ENCODE data around the gene MYH9.
"Not testable (repeated sequence)": the region's sequence is repeated elsewhere in the genome, so short reads cannot be mapped to it uniquely, and the experiment has no call there.

Gene MYH9

DNA sequence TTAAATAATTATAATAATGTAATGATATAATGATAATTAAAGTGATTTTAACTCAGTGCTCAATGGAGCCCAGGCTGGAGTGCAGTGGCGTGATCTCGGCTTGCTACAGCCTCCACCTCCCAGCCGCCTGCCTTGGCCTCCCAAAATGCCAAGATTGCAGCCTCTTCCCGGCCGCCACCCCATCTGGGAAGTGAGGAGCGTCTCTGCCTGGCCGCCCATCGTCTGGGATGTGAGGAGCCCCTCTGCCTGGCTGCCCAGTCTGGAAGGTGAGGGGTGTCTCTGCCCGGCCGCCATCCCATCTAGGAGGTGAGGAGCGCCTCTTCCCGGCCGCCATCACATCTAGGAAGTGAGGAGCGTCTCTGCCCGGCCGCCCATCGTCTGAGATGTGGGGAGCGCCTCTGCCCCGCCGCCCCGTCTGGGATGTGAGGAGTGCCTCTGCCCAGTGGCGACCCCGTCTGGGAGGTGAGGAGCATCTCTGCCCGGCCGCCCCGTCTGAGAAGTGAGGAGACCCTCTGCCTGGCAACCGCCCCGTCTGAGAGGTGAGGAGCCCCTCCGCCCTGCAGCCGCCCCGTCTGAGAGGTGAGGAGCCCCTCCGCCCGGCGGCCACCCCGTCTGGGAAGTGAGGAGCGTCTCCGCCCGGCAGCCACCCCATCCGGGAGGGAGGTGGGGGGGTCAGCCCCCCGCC lies 97.2 kb downstream of the MYH9 start:
- H3K4me3 ChIP-seq (ENCODE audit: low read depth in 1 of 2, low read length in 2 of 2); H3K9me3 ChIP-seq (ENCODE audit: low read length); H3K27me3 ChIP-seq (ENCODE audit: control insufficient read depth in 1 of 2, insufficient read depth in 2 of 2, low read length in 2 of 2); H3K27ac ChIP-seq (ENCODE audit: low read depth, low read length); H3K9ac ChIP-seq (ENCODE audit: low read length): not testable (repeated sequence)
- Histone ChIP-seq H3K4me1 (ENCODE audit: insufficient read depth, low read length) (peaks cover 28% of the 10 kb centered on the region), H3K36me3 (ENCODE audit: insufficient read depth, low read length) (peaks cover 82% of the 10 kb centered on the region)

DNA sequence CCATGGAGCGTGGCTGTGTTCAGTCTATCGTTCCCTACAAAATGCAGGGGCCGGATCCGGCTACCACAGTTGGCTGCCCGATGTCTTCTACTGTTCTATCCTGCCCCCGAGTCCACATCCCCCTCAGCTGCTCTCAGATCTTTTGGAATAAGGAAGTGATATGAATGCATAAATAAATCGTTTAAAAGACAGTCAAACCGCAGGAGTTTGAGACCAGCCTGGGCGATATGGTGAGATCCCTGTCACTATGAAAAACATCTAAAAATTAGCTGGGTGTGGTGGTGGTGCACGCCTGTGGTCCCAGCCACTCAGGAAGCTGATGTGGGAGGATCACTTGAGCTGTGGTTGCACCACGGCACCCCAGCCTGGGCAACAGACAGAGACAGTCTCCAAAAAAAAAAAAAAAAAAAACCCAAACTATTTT lies 97.8 kb downstream of the MYH9 start:
- Histone ChIP-seq H3K36me3 (ENCODE audit: insufficient read depth, low read length) (peaks cover 82% of the 10 kb centered on the region), H3K4me1 (ENCODE audit: insufficient read depth, low read length) (peaks cover 34% of the 10 kb centered on the region)
- H3K9ac ChIP-seq (ENCODE audit: low read length); H3K27me3 ChIP-seq (ENCODE audit: control insufficient read depth in 1 of 2, insufficient read depth in 2 of 2, low read length in 2 of 2); H3K27ac ChIP-seq (ENCODE audit: low read depth, low read length); H3K9me3 ChIP-seq (ENCODE audit: low read length); H3K4me3 ChIP-seq (ENCODE audit: low read depth in 1 of 2, low read length in 2 of 2): not testable (repeated sequence)

DNA sequence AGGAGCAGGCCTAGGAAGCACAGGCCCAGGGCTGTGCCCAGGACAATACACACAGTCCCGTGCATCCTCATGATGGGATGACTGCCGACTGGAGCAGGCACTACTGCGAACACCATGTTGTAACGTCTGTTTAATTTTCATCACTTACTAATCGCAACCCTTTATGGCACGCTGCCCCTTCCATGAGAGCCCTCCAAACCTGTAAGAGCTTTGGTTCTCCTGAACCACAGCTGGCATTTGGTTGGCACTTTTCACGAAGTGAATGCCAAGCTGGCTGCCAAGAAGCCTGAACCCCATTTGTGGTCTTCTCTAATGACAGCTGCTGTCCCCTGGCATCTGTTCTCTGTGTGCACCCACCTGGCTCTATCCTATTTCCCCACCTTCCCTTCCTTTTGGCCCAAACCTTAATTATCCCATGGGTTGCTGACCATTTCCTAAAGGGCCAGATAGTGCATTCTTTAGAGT lies 98.3 kb downstream of the MYH9 start:
- H3K27me3 ChIP-seq (ENCODE audit: control insufficient read depth in 1 of 2, insufficient read depth in 2 of 2, low read length in 2 of 2): no peaks in the 10 kb centered on the region
- no peak overlapping the region for H3K4me3 ChIP-seq (ENCODE audit: low read depth in 1 of 2, low read length in 2 of 2)
- peak overlapping the region; percentile 31 for H3K27ac ChIP-seq (ENCODE audit: low read depth, low read length)
- H3K36me3 ChIP-seq (ENCODE audit: insufficient read depth, low read length): peaks cover 82% of the 10 kb centered on the region
- no peaks in the 10 kb centered on the region for H3K9me3 ChIP-seq (ENCODE audit: low read length)
- H3K4me1 ChIP-seq (ENCODE audit: insufficient read depth, low read length): peaks cover 36% of the 10 kb centered on the region
- H3K9ac ChIP-seq (ENCODE audit: low read length): no peak overlapping the region

DNA sequence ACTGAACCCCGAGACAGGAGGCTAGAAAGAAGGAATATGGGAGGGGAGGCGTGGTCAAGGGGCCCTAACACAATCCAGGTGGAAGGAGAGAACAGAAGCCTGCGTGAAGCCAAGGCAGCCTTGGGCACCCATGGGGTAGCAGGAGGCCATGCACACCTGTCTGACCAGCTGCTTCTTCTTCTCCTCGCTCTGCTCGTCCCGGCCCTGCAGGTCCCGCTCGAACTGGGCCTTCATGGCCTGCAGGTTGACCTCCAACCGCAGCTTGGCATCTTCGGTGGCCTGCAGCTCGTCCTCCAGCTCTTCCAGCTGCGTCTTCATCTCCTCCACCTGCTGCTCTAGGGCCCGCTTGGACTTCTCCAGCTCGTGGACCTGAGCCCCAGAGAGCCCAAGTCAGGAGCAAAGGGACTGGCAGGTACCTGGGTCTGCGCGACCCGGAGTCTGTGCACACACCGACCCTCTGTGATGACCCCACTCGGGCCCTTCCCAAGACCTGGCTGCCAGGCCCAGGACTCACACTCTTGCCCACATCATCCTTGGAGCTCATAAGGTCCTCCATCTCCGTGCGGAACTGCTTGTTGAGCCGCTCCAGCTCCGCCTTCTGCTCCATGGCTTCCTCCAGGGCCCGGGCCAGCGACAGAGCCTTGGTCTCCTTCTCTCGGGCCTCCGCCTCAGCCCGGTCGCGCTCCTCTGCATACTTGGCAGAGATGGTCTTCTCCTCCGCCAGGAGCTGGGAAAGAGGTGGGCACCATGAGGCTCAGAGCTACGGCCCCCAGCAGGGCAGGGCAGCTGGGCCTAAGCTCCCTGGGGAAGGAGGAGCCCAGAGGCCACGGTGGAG lies 99.0 kb downstream of the MYH9 start:
- H3K27ac ChIP-seq (ENCODE audit: low read depth, low read length): peak overlapping the region; percentile 31
- no peaks in the 10 kb centered on the region for H3K27me3 ChIP-seq (ENCODE audit: control insufficient read depth in 1 of 2, insufficient read depth in 2 of 2, low read length in 2 of 2)
- H3K9me3 ChIP-seq (ENCODE audit: low read length): no peaks in the 10 kb centered on the region
- peaks cover 36% of the 10 kb centered on the region for H3K4me1 ChIP-seq (ENCODE audit: insufficient read depth, low read length)
- no peak overlapping the region for H3K9ac ChIP-seq (ENCODE audit: low read length)
- H3K36me3 ChIP-seq (ENCODE audit: insufficient read depth, low read length): peaks cover 80% of the 10 kb centered on the region
- no peak overlapping the region for H3K4me3 ChIP-seq (ENCODE audit: low read depth in 1 of 2, low read length in 2 of 2)

DNA sequence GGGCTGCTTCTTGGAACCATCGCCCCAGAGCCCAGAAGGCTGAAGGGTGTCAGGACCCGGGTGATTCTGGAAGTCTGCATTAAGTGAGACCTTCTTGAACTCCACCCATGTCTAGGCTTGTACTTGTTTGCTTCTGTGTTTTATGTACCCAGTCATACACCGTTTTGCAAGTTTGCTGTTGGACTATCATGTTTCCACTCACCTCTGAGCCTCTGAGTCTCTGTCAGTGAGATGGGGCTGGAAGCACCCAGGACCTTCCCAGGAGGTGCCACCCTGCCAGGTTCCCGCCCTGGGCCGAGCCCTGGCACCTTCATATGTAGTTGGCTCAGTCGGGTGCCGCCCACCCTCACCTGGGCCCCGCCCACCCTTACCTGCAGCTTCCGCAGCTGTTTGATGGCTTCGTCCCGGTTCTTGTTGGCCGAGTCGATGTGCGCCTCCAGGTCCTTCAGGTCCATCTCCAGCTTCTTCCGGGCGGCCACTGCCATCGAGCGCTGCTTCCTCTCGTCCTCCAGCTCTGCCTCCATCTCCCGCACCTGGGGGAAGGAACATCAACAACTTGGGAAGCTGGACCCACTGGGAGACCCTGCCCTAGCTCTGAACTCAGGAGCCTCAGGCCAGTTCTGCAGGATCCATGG lies 99.8 kb downstream of the MYH9 start:
- Histone ChIP-seq H3K9ac (ENCODE audit: low read length) (no peak overlapping the region), H3K4me1 (ENCODE audit: insufficient read depth, low read length) (peaks cover 36% of the 10 kb centered on the region), H3K4me3 (ENCODE audit: low read depth in 1 of 2, low read length in 2 of 2) (no peak overlapping the region), H3K27ac (ENCODE audit: low read depth, low read length) (peak overlapping the region; percentile 14), H3K36me3 (ENCODE audit: insufficient read depth, low read length) (peaks cover 79% of the 10 kb centered on the region), H3K9me3 (ENCODE audit: low read length) (no peaks in the 10 kb centered on the region), H3K27me3 (ENCODE audit: control insufficient read depth in 1 of 2, insufficient read depth in 2 of 2, low read length in 2 of 2) (no peaks in the 10 kb centered on the region)

DNA sequence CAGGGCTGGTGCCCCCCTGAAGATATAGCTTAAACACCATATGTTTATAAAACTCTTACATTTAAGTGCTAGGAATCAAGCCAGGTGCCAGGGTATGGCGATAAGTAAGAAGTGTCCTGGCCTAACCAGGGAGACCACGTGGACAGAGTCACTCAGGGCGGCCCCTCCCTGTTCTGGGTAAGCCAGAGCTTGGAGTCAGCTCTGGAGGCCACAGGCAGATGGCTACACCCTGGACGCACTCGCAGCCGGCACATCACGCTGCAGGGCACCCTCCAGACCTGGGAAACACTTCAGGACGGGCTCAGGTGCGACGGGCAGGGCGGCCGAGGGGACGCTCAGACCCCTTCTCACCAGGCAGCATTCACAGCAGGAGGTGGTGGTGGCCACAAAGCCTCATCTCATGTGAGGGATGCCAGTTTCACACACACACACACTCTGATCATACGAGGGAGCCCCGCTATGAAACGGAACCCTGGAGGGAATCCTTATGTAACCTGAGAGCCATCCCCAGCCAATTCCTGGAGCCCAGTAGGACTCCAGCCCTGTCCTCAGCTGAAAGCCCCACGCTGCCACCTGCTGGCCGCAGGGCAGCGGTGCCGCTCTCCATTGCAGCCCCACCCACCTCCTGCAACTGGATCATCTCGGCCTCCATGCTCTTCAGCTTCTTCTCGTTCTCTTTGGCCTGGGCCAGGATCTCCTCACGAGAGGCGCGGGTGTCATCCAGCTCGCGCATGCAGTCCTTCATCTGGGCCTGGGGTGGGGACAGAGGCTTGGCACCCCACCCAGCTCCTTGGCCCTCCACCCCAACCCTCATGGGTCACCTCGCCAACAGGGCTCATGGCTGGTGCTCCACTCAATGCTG lies 101.4 kb downstream of the MYH9 start:
- peak overlapping the region; percentile 1 for H3K9ac ChIP-seq (ENCODE audit: low read length)
- H3K9me3 ChIP-seq (ENCODE audit: low read length): no peaks in the 10 kb centered on the region
- H3K36me3 ChIP-seq (ENCODE audit: insufficient read depth, low read length): peaks cover 82% of the 10 kb centered on the region
- H3K4me1 ChIP-seq (ENCODE audit: insufficient read depth, low read length): peaks cover 36% of the 10 kb centered on the region
- H3K27ac ChIP-seq (ENCODE audit: low read depth, low read length): peak overlapping the region; percentile 79
- no peak overlapping the region for H3K4me3 ChIP-seq (ENCODE audit: low read depth in 1 of 2, low read length in 2 of 2)
- H3K27me3 ChIP-seq (ENCODE audit: control insufficient read depth in 1 of 2, insufficient read depth in 2 of 2, low read length in 2 of 2): no peaks in the 10 kb centered on the region

DNA sequence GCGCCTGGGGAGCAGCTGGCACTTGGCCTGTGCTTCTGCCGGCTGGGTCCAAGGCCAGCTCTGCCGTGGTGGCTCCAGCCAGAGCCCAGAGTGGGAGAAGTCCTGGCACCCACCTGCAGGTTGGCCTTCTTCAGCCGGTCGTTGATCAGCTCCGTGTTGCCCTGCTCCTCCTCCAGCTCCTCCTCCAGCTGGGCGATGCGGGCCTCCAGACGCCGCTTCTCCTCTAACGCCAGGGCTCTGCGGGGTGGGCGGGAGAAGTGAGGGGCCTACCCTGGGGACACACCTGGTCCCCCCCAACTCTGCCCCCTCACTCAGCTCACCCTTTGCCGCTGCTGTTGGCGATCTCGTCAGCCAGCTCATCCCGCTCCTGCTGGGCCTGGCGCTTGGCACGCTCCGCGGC lies 102.2 kb downstream of the MYH9 start:
- H3K9ac ChIP-seq (ENCODE audit: low read length): peak overlapping the region; percentile 1
- peaks cover 83% of the 10 kb centered on the region for H3K36me3 ChIP-seq (ENCODE audit: insufficient read depth, low read length)
- peaks cover 36% of the 10 kb centered on the region for H3K4me1 ChIP-seq (ENCODE audit: insufficient read depth, low read length)
- H3K27ac ChIP-seq (ENCODE audit: low read depth, low read length): peak overlapping the region; percentile 79
- no peak overlapping the region for H3K4me3 ChIP-seq (ENCODE audit: low read depth in 1 of 2, low read length in 2 of 2)
- no peaks in the 10 kb centered on the region for H3K9me3 ChIP-seq (ENCODE audit: low read length)
- no peaks in the 10 kb centered on the region for H3K27me3 ChIP-seq (ENCODE audit: control insufficient read depth in 1 of 2, insufficient read depth in 2 of 2, low read length in 2 of 2)

DNA sequence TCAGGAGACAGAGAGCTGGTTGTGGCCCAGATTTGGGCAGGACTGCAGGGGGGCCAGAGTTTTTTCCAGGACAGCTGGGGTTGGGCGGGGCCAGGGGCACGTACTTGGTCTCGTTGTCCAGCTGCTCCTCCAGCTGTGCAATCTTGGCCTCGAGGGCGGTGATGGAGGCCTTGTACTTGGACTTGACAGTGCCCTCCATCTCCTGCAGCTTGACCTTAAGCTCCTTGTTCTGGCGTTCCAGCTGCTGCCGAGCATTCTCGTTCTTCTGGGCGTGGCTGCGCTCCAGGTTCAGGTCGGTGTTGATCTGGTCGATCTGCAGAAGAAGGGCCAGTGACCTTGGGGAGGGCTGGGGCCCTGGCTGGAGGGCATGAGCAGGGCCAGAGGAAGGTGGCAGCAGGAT lies 102.8 kb downstream of the MYH9 start:
- Histone ChIP-seq H3K9ac (ENCODE audit: low read length) (no peak overlapping the region), H3K4me1 (ENCODE audit: insufficient read depth, low read length) (peaks cover 36% of the 10 kb centered on the region), H3K27ac (ENCODE audit: low read depth, low read length) (peak overlapping the region; percentile 79), H3K27me3 (ENCODE audit: control insufficient read depth in 1 of 2, insufficient read depth in 2 of 2, low read length in 2 of 2) (no peaks in the 10 kb centered on the region), H3K36me3 (ENCODE audit: insufficient read depth, low read length) (peaks cover 83% of the 10 kb centered on the region), H3K4me3 (ENCODE audit: low read depth in 1 of 2, low read length in 2 of 2) (no peak overlapping the region), H3K9me3 (ENCODE audit: low read length) (no peaks in the 10 kb centered on the region)

DNA sequence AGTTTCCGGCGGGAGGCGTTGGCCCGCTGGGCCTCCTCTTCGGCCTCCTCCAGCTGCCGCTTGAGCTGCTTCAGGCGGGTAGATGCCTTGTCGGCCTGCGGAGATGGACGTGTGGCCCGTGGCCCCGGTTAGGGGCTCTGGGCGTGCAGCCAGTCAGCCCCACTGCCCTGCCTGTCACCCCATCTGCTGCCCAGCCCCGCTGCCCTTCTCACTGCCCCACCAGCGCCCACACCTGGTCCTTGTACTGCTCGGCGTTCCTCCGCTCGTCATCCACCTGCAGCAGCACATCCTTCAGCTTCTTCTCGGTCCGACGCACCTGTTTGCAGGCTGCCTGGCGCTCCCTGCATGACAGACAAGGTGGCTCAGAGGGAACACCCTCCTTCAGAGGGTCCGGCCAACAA lies 103.6 kb downstream of the MYH9 start:
- no peaks in the 10 kb centered on the region for H3K9me3 ChIP-seq (ENCODE audit: low read length)
- no peak overlapping the region for H3K27ac ChIP-seq (ENCODE audit: low read depth, low read length)
- H3K4me3 ChIP-seq (ENCODE audit: low read depth in 1 of 2, low read length in 2 of 2): no peak overlapping the region
- peaks cover 74% of the 10 kb centered on the region for H3K36me3 ChIP-seq (ENCODE audit: insufficient read depth, low read length)
- H3K27me3 ChIP-seq (ENCODE audit: control insufficient read depth in 1 of 2, insufficient read depth in 2 of 2, low read length in 2 of 2): no peaks in the 10 kb centered on the region
- H3K9ac ChIP-seq (ENCODE audit: low read length): no peak overlapping the region
- peaks cover 28% of the 10 kb centered on the region for H3K4me1 ChIP-seq (ENCODE audit: insufficient read depth, low read length)

DNA sequence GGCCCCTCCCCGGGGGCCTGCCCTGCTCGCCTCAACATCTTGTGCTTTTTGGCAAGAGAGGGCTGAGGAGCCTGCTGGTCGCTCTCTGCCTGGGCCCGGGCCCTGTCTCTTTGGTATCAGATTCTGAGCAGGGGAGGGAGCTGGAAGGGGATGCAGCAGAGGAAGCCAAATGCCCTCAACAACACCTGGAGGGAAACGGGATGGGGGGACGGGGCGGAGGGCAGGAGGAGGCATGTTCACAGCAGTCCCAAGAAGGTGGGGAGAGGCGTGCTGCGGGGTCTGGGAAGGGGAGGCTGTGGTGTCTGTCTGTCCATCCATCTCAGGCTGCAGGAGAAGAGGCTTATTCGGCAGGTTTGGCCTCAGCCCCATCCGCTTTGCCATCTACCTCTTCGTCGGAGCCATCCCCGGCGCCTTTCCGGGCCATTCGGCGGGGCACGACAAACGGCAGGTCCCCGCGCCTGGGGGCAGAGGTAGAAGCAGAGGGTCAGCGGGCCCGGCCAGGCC lies 105.4 kb downstream of the MYH9 start:
- Histone ChIP-seq H3K27me3 (ENCODE audit: control insufficient read depth in 1 of 2, insufficient read depth in 2 of 2, low read length in 2 of 2) (no peaks in the 10 kb centered on the region), H3K4me3 (ENCODE audit: low read depth in 1 of 2, low read length in 2 of 2) (no peak overlapping the region), H3K4me1 (ENCODE audit: insufficient read depth, low read length) (peaks cover 36% of the 10 kb centered on the region), H3K27ac (ENCODE audit: low read depth, low read length) (peak overlapping the region; percentile 10), H3K9ac (ENCODE audit: low read length) (no peak overlapping the region), H3K36me3 (ENCODE audit: insufficient read depth, low read length) (peaks cover 58% of the 10 kb centered on the region), H3K9me3 (ENCODE audit: low read length) (no peaks in the 10 kb centered on the region)
